ENCODE results near the gene TRIO.

TRIO gene

GRCh38 chr5:14428302-14429081 lies 285.4 kb downstream of the TRIO start:
- Histone ChIP-seq H3K9me2 (replicated peaks; ENCODE audit: insufficient read depth, low read length) (no peaks in the 10 kb centered on the region), H3K9me3 (replicated peaks; ENCODE audit: insufficient read depth, low read length) (no peaks in the 10 kb centered on the region), H3K4me2 (ENCODE audit: low read depth, low read length) (no peak overlapping the region), H3K9ac (ENCODE audit: low read length) (no peak overlapping the region), H3K79me2 (ENCODE audit: low read length) (no peaks in the 10 kb centered on the region), H3F3A (ENCODE audit: insufficient read depth, low read length) (no peaks in the 10 kb centered on the region), H3K27ac (ENCODE audit: low read length) (no peak overlapping the region), H3K4me3 (ENCODE audit: low read length) (no peak overlapping the region), H3K36me3 (replicated peaks; ENCODE audit: insufficient read depth, low read length) (no peaks in the 10 kb centered on the region), H4K20me1 (ENCODE audit: insufficient read depth, low read length) (no peaks in the 10 kb centered on the region), H3K27me3 (replicated peaks; ENCODE audit: insufficient read depth, low read length) (no peaks in the 10 kb centered on the region), H2AFZ (ENCODE audit: low read length) (no peak overlapping the region), H3K4me1 (ENCODE audit: low read length) (no peaks in the 10 kb centered on the region)
- TF ChIP-seq, protein P1, sequence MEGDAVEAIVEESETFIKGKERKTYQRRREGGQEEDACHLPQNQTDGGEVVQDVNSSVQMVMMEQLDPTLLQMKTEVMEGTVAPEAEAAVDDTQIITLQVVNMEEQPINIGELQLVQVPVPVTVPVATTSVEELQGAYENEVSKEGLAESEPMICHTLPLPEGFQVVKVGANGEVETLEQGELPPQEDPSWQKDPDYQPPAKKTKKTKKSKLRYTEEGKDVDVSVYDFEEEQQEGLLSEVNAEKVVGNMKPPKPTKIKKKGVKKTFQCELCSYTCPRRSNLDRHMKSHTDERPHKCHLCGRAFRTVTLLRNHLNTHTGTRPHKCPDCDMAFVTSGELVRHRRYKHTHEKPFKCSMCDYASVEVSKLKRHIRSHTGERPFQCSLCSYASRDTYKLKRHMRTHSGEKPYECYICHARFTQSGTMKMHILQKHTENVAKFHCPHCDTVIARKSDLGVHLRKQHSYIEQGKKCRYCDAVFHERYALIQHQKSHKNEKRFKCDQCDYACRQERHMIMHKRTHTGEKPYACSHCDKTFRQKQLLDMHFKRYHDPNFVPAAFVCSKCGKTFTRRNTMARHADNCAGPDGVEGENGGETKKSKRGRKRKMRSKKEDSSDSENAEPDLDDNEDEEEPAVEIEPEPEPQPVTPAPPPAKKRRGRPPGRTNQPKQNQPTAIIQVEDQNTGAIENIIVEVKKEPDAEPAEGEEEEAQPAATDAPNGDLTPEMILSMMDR (IDR thresholded peaks at IDR 0.05; ENCODE audit: low read length), result no peak
- TF ChIP-seq EZH2 (optimal IDR thresholded peaks at IDR 0.05; ENCODE audit: low read depth, low read length), result no peak
- DNase-seq, result no peak

DNA sequence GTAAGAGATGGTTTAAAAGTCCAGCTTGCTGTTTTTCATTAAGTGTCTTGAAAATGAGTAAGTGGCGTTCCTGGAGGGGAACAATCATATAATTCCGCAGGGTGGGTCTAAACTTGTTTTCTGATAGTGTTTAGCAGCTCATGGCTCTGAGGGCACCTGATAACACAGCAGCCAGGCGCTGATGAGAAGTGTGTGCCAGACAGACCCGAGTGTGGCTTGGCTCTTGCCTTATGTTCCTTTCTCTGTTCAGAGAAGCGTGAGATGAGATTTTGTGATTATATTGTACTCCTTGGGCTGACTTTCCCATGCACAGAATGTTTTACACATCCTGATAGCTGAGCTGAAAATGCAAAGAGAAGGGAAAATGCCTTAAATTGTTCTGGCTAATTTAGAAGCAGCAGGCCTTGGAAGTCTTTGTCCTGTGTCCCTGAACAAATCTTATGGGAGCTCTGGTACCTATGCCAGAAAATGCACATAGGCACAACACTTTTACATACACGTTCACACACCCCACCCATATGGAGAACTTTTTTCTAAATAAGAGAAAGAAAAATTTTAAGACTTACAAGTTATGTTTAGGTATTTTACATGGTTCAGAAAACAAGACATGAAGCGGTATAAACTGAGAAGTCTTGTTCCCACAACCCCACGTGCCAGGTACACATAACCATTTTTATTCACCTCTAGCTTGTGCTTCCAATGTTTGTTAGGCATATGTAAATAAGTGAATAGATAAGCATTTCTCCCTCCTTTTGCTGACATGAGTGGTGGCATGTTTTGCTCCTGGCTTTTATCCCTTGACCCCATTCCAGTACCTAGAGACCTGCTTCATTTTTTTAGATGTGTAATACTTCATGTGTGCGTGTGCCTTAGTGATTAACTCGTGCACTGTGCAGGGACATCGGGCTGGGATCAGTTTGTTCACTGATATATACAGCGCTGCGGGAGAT lies 286.2 kb downstream of the TRIO start:
- TF ChIP-seq EZH2 (optimal IDR thresholded peaks at IDR 0.05; ENCODE audit: low read depth, low read length) (no peak), EZH2phosphoT487 (IDR thresholded peaks at IDR 0.05; ENCODE audit: low read length) (no peak)
- TF ChIP-seq, protein P1 (IDR thresholded peaks at IDR 0.05; ENCODE audit: low read length), result no peak
- Histone ChIP-seq H3K36me3 (replicated peaks; ENCODE audit: insufficient read depth, low read length) (no peaks in the 10 kb centered on the region), H3K4me1 (ENCODE audit: low read length) (no peaks in the 10 kb centered on the region), H3K27me3 (replicated peaks; ENCODE audit: insufficient read depth, low read length) (no peaks in the 10 kb centered on the region), H3K9me2 (replicated peaks; ENCODE audit: insufficient read depth, low read length) (no peaks in the 10 kb centered on the region), H3K9me3 (replicated peaks; ENCODE audit: insufficient read depth, low read length) (no peaks in the 10 kb centered on the region), H3K9ac (ENCODE audit: low read length) (no peak overlapping the region), H2AFZ (ENCODE audit: low read length) (no peak overlapping the region), H4K20me1 (ENCODE audit: insufficient read depth, low read length) (no peaks in the 10 kb centered on the region), H3F3A (ENCODE audit: insufficient read depth, low read length) (no peaks in the 10 kb centered on the region), H3K4me3 (ENCODE audit: low read length) (no peak overlapping the region), H3K27ac (ENCODE audit: low read length) (no peak overlapping the region), H3K4me2 (ENCODE audit: low read depth, low read length) (no peak overlapping the region), H3K79me2 (ENCODE audit: low read length) (no peaks in the 10 kb centered on the region)
- no peak for DNase-seq

DNA sequence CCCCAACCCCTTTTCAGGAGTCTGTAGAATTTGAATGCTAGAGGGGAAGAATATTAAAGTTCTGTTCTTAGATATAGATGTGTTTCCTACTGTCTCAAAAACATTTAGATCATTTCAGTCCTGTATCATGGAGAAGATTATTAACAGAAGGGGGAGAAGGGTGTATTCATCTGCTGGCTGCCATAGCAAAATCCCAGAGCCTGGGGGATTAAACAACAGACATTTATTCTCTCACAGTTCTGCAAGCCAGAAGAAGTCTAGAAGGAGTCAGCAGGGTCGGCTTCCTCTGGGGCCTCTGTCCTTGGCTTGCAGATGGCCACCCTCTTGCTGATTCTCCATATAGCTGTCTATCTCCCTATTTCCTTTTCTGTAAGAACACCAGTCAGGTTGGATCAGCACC lies 288.4 kb downstream of the TRIO start:
- DNase-seq, result no peak
- H3K9me3 ChIP-seq (replicated peaks; ENCODE audit: insufficient read depth, low read length), result no peaks in the 10 kb centered on the region
- H3K79me2 ChIP-seq (ENCODE audit: low read length), result no peaks in the 10 kb centered on the region
- TF ChIP-seq EZH2phosphoT487 (IDR thresholded peaks at IDR 0.05; ENCODE audit: low read length) (no peak), EZH2 (optimal IDR thresholded peaks at IDR 0.05; ENCODE audit: low read depth, low read length) (no peak)
- TF ChIP-seq, protein P1 (IDR thresholded peaks at IDR 0.05; ENCODE audit: low read length), result no peak
- H3K27me3 ChIP-seq (replicated peaks; ENCODE audit: insufficient read depth, low read length), result no peaks in the 10 kb centered on the region
- no peaks in the 10 kb centered on the region for H3K9me2 ChIP-seq (replicated peaks; ENCODE audit: insufficient read depth, low read length)
- H2AFZ ChIP-seq (ENCODE audit: low read length), result no peak overlapping the region
- no peak overlapping the region for H3K4me2 ChIP-seq (ENCODE audit: low read depth, low read length)
- H4K20me1 ChIP-seq (ENCODE audit: insufficient read depth, low read length), result no peaks in the 10 kb centered on the region
- no peaks in the 10 kb centered on the region for H3F3A ChIP-seq (ENCODE audit: insufficient read depth, low read length)
- H3K9ac ChIP-seq (ENCODE audit: low read length), result no peak overlapping the region
- no peaks in the 10 kb centered on the region for H3K36me3 ChIP-seq (replicated peaks; ENCODE audit: insufficient read depth, low read length)
- H3K27ac ChIP-seq (ENCODE audit: low read length), result no peak overlapping the region
- no peak overlapping the region for H3K4me3 ChIP-seq (ENCODE audit: low read length)
- no peaks in the 10 kb centered on the region for H3K4me1 ChIP-seq (ENCODE audit: low read length)
